ENCODE results near the gene MYH7. TPM values are rescaled to one million over a fixed set of nuclear protein-coding genes. Genes with fewer than 3 reads are reported as not detected.

The MYH7 gene
- total RNA-seq, 1 experiment from 2014 or later = not detected

- H3K4me1 Mint-ChIP-seq = peaks cover 26% of the 10 kb centered on the region
- TF ChIP-seq, protein P1, sequence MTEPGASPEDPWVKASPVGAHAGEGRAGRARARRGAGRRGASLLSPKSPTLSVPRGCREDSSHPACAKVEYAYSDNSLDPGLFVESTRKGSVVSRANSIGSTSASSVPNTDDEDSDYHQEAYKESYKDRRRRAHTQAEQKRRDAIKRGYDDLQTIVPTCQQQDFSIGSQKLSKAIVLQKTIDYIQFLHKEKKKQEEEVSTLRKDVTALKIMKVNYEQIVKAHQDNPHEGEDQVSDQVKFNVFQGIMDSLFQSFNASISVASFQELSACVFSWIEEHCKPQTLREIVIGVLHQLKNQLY (CRISPR knock-in tag; IDR thresholded peaks at IDR 0.05) = no peak
- TF ChIP-seq SMAD3 (CRISPR knock-in tag; IDR thresholded peaks at IDR 0.05; ENCODE audit: borderline replicate concordance) = no peak
- TF ChIP-seq NFATC4 (CRISPR knock-in tag; IDR thresholded peaks at IDR 0.05) = no peak
- no peak for TF ChIP-seq ZNF232 (CRISPR knock-in tag; IDR thresholded peaks at IDR 0.05)
- TF ChIP-seq ZNF671 (CRISPR knock-in tag; IDR thresholded peaks at IDR 0.05) = no peak
- TF ChIP-seq, protein P2, sequence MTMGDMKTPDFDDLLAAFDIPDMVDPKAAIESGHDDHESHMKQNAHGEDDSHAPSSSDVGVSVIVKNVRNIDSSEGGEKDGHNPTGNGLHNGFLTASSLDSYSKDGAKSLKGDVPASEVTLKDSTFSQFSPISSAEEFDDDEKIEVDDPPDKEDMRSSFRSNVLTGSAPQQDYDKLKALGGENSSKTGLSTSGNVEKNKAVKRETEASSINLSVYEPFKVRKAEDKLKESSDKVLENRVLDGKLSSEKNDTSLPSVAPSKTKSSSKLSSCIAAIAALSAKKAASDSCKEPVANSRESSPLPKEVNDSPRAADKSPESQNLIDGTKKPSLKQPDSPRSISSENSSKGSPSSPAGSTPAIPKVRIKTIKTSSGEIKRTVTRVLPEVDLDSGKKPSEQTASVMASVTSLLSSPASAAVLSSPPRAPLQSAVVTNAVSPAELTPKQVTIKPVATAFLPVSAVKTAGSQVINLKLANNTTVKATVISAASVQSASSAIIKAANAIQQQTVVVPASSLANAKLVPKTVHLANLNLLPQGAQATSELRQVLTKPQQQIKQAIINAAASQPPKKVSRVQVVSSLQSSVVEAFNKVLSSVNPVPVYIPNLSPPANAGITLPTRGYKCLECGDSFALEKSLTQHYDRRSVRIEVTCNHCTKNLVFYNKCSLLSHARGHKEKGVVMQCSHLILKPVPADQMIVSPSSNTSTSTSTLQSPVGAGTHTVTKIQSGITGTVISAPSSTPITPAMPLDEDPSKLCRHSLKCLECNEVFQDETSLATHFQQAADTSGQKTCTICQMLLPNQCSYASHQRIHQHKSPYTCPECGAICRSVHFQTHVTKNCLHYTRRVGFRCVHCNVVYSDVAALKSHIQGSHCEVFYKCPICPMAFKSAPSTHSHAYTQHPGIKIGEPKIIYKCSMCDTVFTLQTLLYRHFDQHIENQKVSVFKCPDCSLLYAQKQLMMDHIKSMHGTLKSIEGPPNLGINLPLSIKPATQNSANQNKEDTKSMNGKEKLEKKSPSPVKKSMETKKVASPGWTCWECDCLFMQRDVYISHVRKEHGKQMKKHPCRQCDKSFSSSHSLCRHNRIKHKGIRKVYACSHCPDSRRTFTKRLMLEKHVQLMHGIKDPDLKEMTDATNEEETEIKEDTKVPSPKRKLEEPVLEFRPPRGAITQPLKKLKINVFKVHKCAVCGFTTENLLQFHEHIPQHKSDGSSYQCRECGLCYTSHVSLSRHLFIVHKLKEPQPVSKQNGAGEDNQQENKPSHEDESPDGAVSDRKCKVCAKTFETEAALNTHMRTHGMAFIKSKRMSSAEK (CRISPR knock-in tag; IDR thresholded peaks at IDR 0.05; ENCODE audit: borderline replicate concordance) = no peak
- no peak for TF ChIP-seq PRDM15 (CRISPR knock-in tag; IDR thresholded peaks at IDR 0.05)
- TF ChIP-seq, protein P3, sequence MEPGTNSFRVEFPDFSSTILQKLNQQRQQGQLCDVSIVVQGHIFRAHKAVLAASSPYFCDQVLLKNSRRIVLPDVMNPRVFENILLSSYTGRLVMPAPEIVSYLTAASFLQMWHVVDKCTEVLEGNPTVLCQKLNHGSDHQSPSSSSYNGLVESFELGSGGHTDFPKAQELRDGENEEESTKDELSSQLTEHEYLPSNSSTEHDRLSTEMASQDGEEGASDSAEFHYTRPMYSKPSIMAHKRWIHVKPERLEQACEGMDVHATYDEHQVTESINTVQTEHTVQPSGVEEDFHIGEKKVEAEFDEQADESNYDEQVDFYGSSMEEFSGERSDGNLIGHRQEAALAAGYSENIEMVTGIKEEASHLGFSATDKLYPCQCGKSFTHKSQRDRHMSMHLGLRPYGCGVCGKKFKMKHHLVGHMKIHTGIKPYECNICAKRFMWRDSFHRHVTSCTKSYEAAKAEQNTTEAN (CRISPR knock-in tag; IDR thresholded peaks at IDR 0.05) = no peak
- no peak for TF ChIP-seq ATF1 (CRISPR knock-in tag; IDR thresholded peaks at IDR 0.05)
- TF ChIP-seq ZNF138 (CRISPR knock-in tag; conservative IDR thresholded peaks at IDR 0.05) = no peak
- TF ChIP-seq, protein P4, sequence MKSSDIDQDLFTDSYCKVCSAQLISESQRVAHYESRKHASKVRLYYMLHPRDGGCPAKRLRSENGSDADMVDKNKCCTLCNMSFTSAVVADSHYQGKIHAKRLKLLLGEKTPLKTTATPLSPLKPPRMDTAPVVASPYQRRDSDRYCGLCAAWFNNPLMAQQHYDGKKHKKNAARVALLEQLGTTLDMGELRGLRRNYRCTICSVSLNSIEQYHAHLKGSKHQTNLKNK (CRISPR knock-in tag; IDR thresholded peaks at IDR 0.05) = no peak
- no peak for TF ChIP-seq CBFB (CRISPR knock-in tag; IDR thresholded peaks at IDR 0.05; ENCODE audit: low read depth)
- TF ChIP-seq EMX1 (CRISPR knock-in tag; IDR thresholded peaks at IDR 0.05) = no peak
- ChIA-PET POLR2A (no interaction called here), CTCF (interaction anchor here (0.7 to 1.9 kb wide), 5 partner anchors 15 to 92 kb away, joined by 3 to 6 read pairs (median 3); no protein-coding TSS in a partner anchor)
- no peaks in the 10 kb centered on the region for H3K36me3 Mint-ChIP-seq
- peaks cover 26% of the 10 kb centered on the region for H3K27me3 Mint-ChIP-seq (ENCODE audit: low read depth)
- H3K27ac Mint-ChIP-seq = no peak overlapping the region
- no peak overlapping the region for H3K4me3 Mint-ChIP-seq
- ATAC-seq (peak; percentile 39), DNase-seq (ENCODE audit: low spot score) (no peak)
- H3K9me3 Mint-ChIP-seq = no peaks in the 10 kb centered on the region
Measured at GRCh38 chr14:23438101-23438971, 2.9 kb upstream of the MYH7 start.

All from WTC11 (cell line).